ENCODE results near the gene XPC.

XPC gene

GRCh38 chr3:14132689-14133088 is 45.7 kb downstream of the XPC start:
- no peak overlapping the region for H3K4me3 ChIP-seq (ENCODE audit: low read depth, low read length)
- TF ChIP-seq CTCF (conservative IDR thresholded peaks at IDR 0.05; ENCODE audit: low read depth, low read length) = no peak
- no peak for DNase-seq (ENCODE audit: low read depth)

- H3K4me3 ChIP-seq (ENCODE audit: low read depth, low read length) = no peak overlapping the region
- DNase-seq (ENCODE audit: low read depth) = no peak
- no peak for TF ChIP-seq CTCF (conservative IDR thresholded peaks at IDR 0.05; ENCODE audit: low read depth, low read length)
These were observed 46.3 kb downstream of the XPC start for GRCh38 chr3:14132120-14132519.

- no peak for TF ChIP-seq CTCF (conservative IDR thresholded peaks at IDR 0.05; ENCODE audit: low read depth, low read length)
- no peak for DNase-seq (ENCODE audit: low read depth)
- H3K4me3 ChIP-seq (ENCODE audit: low read depth, low read length) = no peak overlapping the region
These were observed 47.3 kb downstream of the XPC start for GRCh38 chr3:14131134-14131533.

- no peak for DNase-seq (ENCODE audit: low read depth)
- TF ChIP-seq CTCF (conservative IDR thresholded peaks at IDR 0.05; ENCODE audit: low read depth, low read length) = no peak
- H3K4me3 ChIP-seq (ENCODE audit: low read depth, low read length) = no peak overlapping the region
These were observed 47.7 kb downstream of the XPC start for GRCh38 chr3:14130707-14131106.

GRCh38 chr3:14130230-14130629 is 48.2 kb downstream of the XPC start:
- DNase-seq (ENCODE audit: low read depth) = no peak
- no peak overlapping the region for H3K4me3 ChIP-seq (ENCODE audit: low read depth, low read length)
- no peak for TF ChIP-seq CTCF (conservative IDR thresholded peaks at IDR 0.05; ENCODE audit: low read depth, low read length)

GRCh38 chr3:14129296-14129695 is 49.1 kb downstream of the XPC start:
- H3K4me3 ChIP-seq (ENCODE audit: low read depth, low read length) = no peak overlapping the region
- DNase-seq (ENCODE audit: low read depth) = no peak
- no peak for TF ChIP-seq CTCF (conservative IDR thresholded peaks at IDR 0.05; ENCODE audit: low read depth, low read length)

GRCh38 chr3:14128724-14129123 is 49.7 kb downstream of the XPC start:
- no peak for DNase-seq (ENCODE audit: low read depth)
- no peak overlapping the region for H3K4me3 ChIP-seq (ENCODE audit: low read depth, low read length)
- no peak for TF ChIP-seq CTCF (conservative IDR thresholded peaks at IDR 0.05; ENCODE audit: low read depth, low read length)
